ENCODE measurements around the gene DLL4. TPM values are rescaled to one million over a fixed set of nuclear protein-coding genes. Genes with fewer than 3 reads are reported as not detected.

DLL4 gene
- total and polyA plus RNA-seq, 10 of the 15 experiments (the other 5 are each of a cell fraction or from before 2014, with no cell fraction given), result 0.04 to 0.16 (median 0.09) TPM; not detected in 6

- CTCF ChIA-PET, result interaction anchor here (0.6 to 5.5 kb wide), 34 partner anchors 9 to 388 kb away, joined by 3 to 95 read pairs (median 4); partner anchors contain the start of genes PPP1R14D, RAD51, RHOV and SPINT1
- H3K4me3 ChIP-seq, result peak within 1 kb of the TSS; percentile 96
- ATAC-seq (peak; percentile 94), FAIRE-seq (peak; percentile 90), DNase-seq (ENCODE audit: low read depth, low spot score) (peak; percentile 84)
- H3K79me2 ChIP-seq (ENCODE audit: control insufficient read depth, insufficient read depth, low read length), result peaks cover 20% of the 10 kb centered on the region
- no peaks in the 10 kb centered on the region for H3K27me3 ChIP-seq (replicated peaks in 1 of 2; ENCODE audit: control insufficient read depth in 2 of 2, insufficient read depth in 2 of 2, low read length in 1 of 2)
- WGBS (ENCODE audit: insufficient coverage, insufficient replicate concordance, low lambda C conversion rate, missing lambda C conversion rate), result 3% methylated on average over 52 of the region's 55 CpGs
- RAD21 ChIA-PET (ENCODE audit: unreplicated experiment), result interaction anchor here (0.6 to 3.4 kb wide), 25 partner anchors 9 to 664 kb away, joined by 3 to 48 read pairs (median 6); partner anchors contain the start of genes DNAJC17, GCHFR, RHOV and SPINT1
- H3K9me3 ChIP-seq (replicated peaks; ENCODE audit: control insufficient read depth, insufficient read depth, low read length), result no peaks in the 10 kb centered on the region
- no TSS peak for BruUV-seq (replicated peaks)
- SMC1A ChIA-PET (ENCODE audit: uncharacterized antibody, unreplicated experiment), result interaction anchor here (0.8 to 3.5 kb wide), 19 partner anchors 9 to 200 kb away, joined by 3 to 144 read pairs (median 4); partner anchors contain the start of genes RAD51 and RHOV
- peaks cover 21% of the 10 kb centered on the region for H3K4me1 ChIP-seq (ENCODE audit: control insufficient read depth, insufficient read depth, low read length)
- H4K20me1 ChIP-seq (ENCODE audit: control insufficient read depth, insufficient read depth), result no peaks in the 10 kb centered on the region
- in situ Hi-C loops (cut with MboI), result loop anchor here (5.0 kb wide), 1 partner anchor 37 kb away; no protein-coding TSS in a partner anchor
- peak within 1 kb of the TSS; percentile 86 for H3K27ac ChIP-seq (ENCODE audit: control insufficient read depth, insufficient read depth)
- H3K36me3 ChIP-seq (ENCODE audit: control insufficient read depth in 2 of 2, insufficient read depth in 2 of 2, low read length in 1 of 2), result peaks cover 0 to 2% of the 10 kb centered on the region in 2 experiments; a peak in 2 of 4 replicates
- H3K9ac ChIP-seq (ENCODE audit: control insufficient read depth, insufficient read depth, low read length), result peak within 1 kb of the TSS; percentile 95
- peak within 1 kb of the TSS; percentile 93 for H3K4me2 ChIP-seq (ENCODE audit: control insufficient read depth, insufficient read depth)
- intact Hi-C loops (cut with micrococcal nuclease; ENCODE audit: unreplicated experiment), result loop anchor here (1.0 to 5.0 kb wide), 5 partner anchors 21 to 215 kb away; partner anchors contain the start of gene RAD51
- POLR2A ChIA-PET, result interaction anchor here (0.6 to 4.9 kb wide), 13 partner anchors 9 to 329 kb away, joined by 3 to 57 read pairs (median 4); partner anchors contain the start of genes CCDC32, DNAJC17, RHOV and ZFYVE19
- peak within 1 kb of the TSS; percentile 79 for H2AFZ ChIP-seq (ENCODE audit: control insufficient read depth, low read depth, low read length)
- TF ChIP-seq POLR2AphosphoS2 (IDR thresholded peaks at IDR 0.05; ENCODE audit: low read depth, low read length) (no peak), IRF4 (IDR thresholded peaks at IDR 0.05; ENCODE audit: low read depth, low read length) (no peak), TAF1 (IDR thresholded peaks at IDR 0.05; ENCODE audit: borderline replicate concordance, low read depth, low read length) (peak; percentile 59; the same call in 1 of the 2 replicates), EED (IDR thresholded peaks at IDR 0.05; ENCODE audit: low read depth) (no peak), WRNIP1 (IDR thresholded peaks at IDR 0.05; ENCODE audit: borderline replicate concordance, low read depth, low read length) (no peak), LARP7 (IDR thresholded peaks at IDR 0.05) (no peak; the same call in none of the 2 replicates), ZNF24 (IDR thresholded peaks at IDR 0.05) (peak; percentile 88), DPF2 (IDR thresholded peaks at IDR 0.05) (no peak), YY1 (IDR thresholded peaks at IDR 0.05; ENCODE audit: low read depth, low read length) (peak; percentile 20; the same call in 1 of the 2 replicates), POU2F2 (IDR thresholded peaks at IDR 0.05; ENCODE audit: borderline replicate concordance, low read depth, low read length) (0 out of 3 replicates have a peak, but pooled peaks have one; percentile 26), MYB (IDR thresholded peaks at IDR 0.05; ENCODE audit: borderline replicate concordance, low read depth, low read length) (no peak), SUZ12 (IDR thresholded peaks at IDR 0.05; ENCODE audit: unreplicated experiment) (no peak), NBN (IDR thresholded peaks at IDR 0.05) (peak; percentile 71), CREM (IDR thresholded peaks at IDR 0.05; ENCODE audit: low read depth) (peak; percentile 96), ZZZ3 (IDR thresholded peaks at IDR 0.05; ENCODE audit: control insufficient read depth, insufficient read length, low read depth) (no peak), MXI1 (IDR thresholded peaks at IDR 0.05; ENCODE audit: low read depth, low read length) (peak; percentile 90), SMC3 (IDR thresholded peaks at IDR 0.05; ENCODE audit: borderline replicate concordance, low read length) (peak; percentile 94), CHD1 (IDR thresholded peaks at IDR 0.05; ENCODE audit: low read depth, low read length) (no peak), SP1 (IDR thresholded peaks at IDR 0.05; ENCODE audit: low read depth, low read length) (peak; percentile 52), NFYA (IDR thresholded peaks at IDR 0.05; ENCODE audit: borderline replicate concordance, low read depth, low read length) (no peak), GABPA (IDR thresholded peaks at IDR 0.05; ENCODE audit: low read depth) (peak; percentile 79), PBX3 (IDR thresholded peaks at IDR 0.05; ENCODE audit: insufficient replicate concordance, low read depth, low read length) (peak; percentile 56), EP300 (IDR thresholded peaks at IDR 0.05; ENCODE audit: borderline replicate concordance in 1 of 2, control insufficient read depth in 1 of 2, low read depth in 2 of 2, low read length in 2 of 2) (no peak), NRF1 (conservative IDR thresholded peaks at IDR 0.05; ENCODE audit: low read depth, low read length) (peak; percentile 16; the same call in 1 of the 2 replicates)
These were observed 35.1 kb upstream of the DLL4 start, which contains the start of gene VPS18 for GRCh38 chr15:40893733-40894680. TSS of gene VPS18 (plus strand) at chr15:40894450. CDS start at chr15:40894769, 319 bp downstream.

Measured in GM12878 (cell line).